NCI-H526 (cell line): Measurements from ENCODE around the gene PDCD1.
A peak's percentile ranks its signal among the peaks of the same experiment; 100 is the strongest.

Source experiments
- DNase-seq, 2 experiments: peaks; one replicate each; lab custom pipeline; 2025; lab: John Stamatoyannopoulos, UW

The PDCD1 gene

DNA sequence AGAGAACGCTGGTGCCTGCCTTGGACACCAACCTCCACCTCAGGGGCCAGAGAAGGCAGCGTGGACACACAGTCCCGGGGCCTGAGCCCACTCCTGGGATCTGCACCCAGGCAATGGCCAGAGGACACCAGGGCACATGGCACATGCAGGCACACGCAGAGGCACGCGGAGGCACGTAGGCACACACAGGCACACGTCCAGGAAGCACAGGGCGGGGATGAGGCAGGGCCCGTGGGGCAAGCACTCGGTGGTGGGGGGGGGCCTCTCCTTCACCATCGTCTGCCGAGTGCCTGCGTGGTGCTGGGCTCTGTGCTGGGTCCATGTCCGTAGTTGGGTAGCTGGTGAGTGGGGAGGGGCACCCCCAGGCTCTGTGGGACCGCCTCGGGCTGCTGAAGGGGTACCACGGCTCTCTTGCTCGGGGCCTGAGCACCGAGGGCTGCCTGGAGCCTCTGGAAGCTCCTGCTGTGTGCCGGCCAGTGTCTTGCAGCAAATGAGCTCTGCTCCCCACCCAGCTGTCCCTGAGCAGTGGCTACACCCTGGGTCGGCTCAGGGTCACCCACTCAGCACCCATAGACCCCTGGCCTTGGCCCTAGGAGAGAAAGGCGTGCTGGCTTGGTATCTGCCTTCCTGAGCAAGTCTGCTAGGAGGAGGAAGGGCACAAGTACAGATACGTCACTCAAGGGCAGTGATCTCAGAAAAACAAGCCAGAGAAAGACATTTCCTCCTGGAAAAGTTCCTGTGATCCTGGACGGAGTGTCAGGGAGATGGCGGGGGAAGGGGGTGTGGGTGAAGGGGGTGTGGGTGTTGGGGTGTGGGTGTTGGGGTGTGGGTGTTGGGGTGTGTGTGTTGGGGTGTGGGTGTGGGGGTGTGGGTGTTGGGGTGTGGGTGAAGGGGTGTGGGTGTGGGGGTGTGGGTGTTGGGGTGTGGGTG is 37.3 kb upstream of the PDCD1 start:
- DNase-seq, result no peak

DNA sequence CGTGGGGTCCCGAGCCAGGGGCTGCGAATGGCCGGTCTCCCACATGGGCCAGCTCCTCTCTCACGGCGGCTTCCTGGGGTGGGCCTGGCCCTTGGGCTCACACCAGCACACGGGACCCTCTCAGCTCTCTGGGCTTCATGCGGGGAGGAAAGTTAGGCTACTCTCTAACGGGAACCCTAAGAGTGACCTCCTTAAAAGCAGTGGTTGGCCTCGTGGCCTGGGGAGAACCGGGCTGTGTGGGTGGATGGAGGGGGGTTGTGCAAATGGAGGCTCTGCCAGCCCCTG is 36.7 kb upstream of the PDCD1 start:
- DNase-seq, result no peak

DNA sequence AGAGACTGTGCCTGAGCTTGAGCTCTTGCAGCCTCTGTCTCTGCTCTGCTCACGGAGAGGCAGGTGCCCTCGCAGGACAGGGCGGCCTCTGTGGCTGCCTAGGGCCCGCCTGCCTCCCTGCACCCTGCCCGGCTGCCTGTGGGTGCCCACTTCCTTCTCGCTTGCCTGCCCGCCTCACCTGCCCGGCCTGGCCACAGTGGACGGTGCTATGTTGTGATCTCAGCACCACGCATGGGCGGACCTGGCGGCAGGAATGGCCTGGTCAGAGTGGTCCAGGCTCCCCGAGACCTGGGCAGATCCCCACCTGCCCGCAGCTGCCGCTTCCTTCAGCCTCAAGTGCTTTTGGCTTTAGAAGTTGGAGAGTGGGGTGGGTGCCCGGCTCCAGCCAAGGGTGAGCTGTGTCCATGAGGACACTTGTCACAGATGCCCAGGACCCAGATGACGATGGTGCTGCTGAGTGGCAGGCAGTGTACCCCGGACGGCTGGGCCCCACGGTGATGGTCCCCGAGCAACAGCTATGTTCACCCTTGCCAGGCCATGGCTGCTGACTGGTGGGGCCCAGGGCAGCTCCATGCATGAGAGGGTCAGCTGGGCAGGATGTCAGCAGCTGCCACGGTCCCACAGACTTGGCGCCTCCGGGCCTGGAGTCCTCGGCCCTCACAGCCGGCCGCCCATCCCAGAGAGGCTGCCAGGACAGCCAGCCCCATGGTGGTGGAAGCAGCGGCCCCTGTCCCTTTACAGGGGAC is 36.2 kb upstream of the PDCD1 start:
- DNase-seq, result no peak

DNA sequence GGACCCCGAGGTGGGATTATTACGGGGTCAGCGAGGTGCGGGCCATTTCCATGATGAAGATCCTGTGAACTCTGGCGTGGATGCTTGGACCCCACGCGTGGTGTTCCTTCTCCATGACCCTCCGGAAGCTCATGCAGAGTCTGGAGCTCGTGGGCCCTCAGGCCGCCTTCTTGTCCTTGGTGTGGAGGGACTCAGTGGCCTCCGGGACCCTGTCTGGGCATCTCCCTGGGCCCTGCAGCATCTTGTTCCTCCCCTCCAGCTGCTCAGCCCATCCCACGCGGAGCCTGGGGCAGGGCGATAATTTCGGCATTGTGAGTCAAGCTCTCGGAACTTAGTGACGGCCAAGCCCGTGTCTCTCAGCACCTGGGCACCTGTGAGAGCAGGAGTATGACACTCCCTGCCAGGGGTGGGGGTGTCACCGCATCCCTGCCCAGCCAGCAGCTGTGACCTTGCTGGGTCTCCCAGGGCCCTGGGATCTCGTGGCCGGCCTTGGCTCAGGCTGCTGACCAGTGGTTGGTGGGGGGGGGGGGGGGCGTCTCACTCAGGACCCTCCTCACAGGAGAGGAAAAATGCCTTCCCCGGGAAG is 35.5 kb upstream of the PDCD1 start:
- no peak for DNase-seq

DNA sequence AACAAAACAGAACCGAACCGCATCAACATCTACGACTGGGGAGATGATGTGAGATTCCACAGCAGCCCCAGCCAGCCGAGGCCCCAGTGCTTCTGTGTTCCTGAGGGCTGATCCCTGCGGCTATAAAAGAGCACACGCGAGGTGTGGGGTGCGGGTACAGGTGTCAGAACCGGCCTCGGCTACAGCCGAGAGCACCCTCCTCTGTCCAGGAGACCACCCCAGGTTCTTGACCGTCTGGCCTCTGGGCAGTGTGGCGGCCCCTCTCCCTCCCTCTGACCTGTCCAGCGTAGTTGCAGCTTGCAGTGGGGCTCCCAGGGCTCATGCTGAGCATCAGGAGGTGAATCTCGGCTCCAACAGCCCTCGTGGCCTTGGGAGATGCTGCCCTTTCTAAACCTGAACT is 34.6 kb upstream of the PDCD1 start:
- DNase-seq, result no peak

DNA sequence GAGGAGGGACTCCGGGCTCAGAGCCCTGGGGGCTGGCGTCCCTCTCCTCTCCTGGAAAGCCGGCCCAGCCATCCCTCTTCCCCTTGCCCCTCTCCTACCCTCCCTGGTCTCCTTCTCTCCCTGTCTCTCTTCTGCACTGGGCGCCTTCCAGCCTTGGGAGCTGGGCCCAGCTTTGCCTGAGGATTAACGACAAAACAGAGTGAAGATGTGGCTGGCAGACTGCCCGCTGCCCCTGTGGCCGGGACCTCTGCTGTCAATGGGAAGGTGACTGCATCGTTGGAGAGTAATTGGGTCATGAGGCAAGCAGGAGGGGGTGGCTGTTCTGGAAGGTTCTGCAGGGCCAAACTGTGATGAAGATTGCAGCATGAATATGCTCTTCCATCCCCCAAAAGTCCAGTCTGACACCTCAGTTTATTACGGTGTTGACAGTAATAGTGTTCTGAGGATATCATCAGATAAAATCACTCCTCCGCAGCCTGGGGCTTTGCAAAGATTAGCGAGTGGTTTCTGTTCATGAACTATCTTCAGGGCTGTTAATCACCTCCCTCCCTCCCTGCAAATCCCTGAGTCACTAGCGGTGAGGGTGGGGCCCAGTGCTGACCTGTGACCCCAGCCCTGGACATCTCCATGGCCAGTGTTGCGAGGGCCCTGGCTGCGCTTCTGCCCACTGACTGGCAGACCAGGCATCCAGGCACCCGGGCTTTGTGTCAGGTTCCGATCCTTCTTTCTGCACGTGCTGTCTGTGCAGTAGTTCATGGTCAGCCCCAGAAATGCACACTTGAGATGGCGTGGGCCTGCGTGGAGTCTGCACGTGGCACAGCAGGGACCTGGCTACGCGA is 33.8 kb upstream of the PDCD1 start:
- no peak for DNase-seq

DNA sequence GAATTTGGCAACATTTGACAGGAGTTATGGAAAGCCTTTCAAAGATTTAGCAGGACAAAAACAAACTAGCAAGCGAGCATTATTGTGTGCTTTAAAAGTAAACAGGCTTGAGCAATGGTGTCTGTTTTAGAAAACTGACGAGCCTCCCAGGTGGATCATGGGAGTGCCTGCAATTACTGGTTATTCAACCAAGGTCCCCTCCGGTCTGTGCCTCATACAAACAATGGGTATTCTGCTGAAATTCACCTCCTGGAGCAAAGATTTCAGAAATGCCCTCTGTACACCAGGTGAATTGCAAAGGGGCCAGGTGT is 33.2 kb upstream of the PDCD1 start:
- no peak for DNase-seq

DNA sequence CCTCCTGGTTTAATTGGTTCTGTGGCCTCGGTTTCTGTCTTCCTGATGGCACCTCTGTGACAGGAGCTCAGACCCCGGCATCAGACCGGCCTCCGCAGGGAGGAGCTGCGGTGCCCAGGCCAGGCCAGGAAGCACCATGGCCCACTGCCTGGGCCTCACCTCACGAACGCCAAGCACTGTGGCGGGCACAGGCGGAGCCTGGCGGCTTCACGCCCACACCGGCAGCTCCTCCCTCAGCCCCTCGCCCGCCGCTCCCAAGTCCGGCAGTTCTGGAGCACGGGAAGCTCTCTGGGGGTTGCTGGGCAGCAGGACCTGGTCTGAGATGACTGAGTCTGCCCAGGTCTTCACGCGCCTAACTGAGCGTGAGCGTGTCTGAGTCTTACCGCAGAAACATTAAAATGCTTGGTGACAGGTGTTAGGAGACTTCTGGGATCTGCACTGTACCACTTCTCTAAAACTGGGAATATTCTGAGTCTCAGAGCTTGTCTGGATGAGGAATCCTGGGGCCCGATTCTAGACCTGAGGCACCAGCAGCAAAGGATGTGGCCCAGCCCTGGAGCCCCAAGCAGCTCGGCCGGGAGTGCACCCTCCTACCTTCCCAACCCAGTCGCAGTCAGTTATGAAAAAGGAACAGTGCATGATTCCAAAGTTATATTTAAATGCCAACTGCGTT is 32.8 kb upstream of the PDCD1 start:
- no peak for DNase-seq

DNA sequence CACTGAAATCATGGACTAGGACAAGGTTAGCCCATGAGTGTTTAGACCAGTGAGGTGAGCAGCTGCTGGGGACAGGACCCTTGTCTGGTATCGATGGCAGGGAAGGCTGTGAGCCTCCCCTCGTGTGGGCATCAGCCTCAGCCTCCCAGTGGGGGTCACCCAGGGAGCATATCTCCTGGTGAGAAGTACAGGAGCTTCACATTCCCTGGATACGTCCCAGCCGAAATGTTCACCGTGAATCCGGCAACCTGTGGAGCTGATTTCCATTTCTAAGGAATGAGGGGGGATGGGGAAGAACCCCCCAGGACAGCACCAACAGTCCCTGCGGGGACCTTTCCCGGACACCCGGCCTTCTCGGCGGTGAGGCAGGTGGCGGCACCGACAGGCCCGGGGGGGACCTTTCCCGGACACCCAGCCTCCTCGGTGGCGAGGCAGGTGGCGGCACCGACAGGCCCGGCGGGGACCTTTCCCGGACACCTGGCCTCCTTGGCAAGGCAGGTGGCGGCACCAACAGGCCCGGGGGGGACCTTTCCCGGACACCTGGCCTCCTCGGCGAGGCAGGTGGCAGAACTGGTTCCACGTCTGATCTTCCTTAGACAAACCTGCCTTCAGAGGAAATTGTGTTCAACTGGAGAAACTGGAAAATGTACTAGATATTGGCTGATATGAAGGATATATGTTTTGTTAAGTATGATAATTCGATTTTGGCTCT is 32.0 kb upstream of the PDCD1 start:
- DNase-seq, result no peak

DNA sequence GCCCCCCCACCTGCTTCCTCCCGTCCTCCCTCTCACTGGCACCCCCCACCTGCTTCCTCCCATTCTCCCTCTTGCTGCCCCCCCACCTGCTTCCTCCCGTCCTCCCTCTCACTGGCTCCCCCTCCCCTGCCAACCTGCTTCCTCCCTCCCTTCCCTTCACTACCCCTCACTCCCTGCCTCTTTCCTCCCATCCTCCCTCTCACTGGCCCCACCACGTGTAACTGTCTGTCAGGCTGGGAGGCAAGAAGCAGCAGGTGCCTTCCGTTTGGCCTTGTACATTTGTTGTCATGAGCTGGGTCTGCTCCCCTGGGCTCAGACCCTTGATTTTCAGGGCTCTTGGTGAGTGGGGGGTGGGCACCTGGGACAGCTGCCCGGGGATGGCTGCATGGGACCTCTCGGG is 29.9 kb upstream of the PDCD1 start:
- no peak for DNase-seq

DNA sequence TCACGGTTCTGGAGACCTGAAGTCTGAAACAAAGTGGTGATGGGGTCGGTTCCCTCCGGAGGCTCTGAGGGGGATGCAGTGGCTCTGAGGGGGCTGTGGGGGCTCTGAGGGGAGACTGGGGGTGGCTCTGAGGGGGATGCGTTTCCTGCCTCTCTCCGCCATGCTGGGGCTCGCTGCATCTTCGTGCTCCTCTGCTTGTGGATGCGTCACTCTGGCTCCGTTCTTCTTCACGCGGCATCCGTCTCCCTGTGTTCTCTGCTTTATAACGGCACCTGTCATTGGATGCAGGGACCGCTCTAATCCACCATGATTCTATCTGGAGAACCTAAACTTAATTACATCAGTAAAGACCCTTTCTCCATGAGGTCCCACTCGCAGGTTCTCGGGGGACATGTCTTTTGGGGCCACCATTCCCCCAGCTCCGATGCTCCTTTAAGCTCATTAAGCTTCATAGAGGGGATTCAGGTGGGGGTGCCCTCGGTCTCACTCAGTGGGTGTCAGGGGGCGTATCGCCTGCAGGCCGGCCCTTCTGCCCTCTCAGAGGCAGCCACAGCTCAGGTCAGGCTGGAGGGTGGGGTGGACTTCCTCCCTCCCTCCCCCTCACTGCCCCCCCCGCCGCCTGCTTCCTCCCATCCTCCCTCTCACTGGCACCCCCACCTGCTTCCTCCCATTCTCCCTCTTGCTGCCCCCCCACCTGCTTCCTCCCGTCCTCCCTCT is 29.3 kb upstream of the PDCD1 start:
- DNase-seq, result peak in 1 of 2 experiments; percentile 60

DNA sequence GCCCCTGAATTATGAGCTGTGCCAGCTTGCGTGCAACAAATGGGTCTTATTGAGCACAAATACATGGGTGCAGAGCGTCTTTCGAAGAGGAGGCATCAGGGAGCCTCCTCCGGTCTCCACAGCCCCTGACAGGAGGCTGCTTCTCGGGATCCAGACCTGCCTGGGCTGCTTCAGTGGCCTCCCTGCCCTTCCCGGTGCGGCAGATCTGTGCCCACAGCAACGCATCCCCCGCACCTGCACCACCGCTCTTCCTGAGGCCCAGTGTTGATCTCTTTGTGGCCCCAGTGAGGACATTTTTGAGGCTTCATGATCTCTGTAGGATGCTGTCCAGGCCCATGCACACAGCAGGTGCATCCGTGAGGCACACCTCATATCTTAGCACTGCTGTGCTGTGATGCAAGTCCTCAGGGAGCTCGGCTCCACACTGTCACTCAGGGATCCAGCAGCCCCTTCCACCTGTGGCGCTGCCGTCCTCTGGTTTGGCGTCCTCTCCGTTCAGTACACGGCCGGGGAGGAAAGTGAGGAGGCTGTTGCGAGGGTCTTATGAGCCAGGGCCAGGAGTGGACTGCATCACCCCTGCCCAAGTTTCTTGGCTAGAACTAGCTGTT is 28.2 kb upstream of the PDCD1 start:
- no peak for DNase-seq

DNA sequence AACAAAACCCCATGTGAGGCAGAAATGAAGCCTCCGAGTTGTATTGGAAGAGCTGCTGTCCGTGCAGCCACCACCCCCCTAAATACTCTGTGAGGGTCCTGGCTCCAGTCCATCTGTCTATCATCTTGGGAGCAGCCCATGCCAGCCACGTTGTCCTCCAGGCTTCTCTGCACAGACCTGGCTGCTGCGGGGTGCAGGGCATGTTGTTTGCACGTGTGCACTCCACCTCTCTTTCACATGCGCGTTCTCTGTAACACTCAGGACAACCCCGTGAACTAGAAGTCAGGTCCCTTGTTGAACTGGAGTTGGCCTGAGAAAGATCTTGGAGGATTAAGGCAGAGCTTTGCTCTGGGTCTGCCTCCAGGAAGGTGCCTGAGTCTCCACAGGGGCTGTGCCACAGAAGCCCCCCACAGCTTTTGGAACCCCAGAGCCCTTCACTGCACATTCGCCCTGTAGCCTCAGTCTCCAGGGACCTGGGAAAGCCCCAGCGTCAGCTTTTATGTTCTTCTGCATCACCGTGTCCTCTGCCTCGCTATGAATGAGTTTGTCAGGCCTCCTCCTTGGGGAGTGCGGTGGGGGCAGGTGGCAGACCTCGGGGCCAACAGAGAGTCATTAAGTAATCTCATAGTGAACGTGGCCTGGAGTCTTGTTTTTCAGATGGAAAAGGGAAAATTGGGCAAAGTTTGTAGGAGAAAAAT is 27.4 kb upstream of the PDCD1 start:
- no peak for DNase-seq

DNA sequence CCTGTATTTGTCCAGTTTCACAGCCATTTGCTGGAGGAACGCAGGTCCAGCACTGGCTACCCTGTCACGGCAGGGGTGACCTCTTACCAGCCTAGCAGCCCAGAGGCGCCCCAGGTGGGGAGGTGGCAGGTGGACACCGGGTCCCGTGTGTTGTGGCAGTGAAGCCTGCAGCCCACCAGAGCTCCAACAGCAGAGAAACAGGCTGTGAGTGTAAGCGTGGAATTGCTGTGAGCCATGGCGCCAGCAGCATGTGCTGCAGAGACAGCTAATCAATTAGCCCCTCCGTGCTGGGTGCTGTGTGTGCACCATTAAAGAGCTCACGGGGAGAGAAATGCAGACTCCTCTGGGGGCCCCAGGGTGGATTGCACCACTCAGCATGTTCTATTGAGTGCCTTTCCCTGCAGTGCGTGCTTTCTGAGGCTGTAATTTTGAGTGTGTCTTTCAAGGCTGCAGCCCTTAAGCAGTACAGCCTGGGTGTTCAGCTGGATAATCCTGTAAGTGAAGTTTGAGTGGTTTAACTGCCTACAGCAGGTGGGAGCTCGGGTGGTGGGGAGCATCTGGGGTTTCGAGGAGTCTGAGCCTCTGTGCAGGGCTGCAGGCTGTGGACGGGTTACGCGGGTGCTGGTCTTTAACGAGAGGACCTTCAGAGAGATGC is 26.7 kb upstream of the PDCD1 start:
- DNase-seq, result no peak

DNA sequence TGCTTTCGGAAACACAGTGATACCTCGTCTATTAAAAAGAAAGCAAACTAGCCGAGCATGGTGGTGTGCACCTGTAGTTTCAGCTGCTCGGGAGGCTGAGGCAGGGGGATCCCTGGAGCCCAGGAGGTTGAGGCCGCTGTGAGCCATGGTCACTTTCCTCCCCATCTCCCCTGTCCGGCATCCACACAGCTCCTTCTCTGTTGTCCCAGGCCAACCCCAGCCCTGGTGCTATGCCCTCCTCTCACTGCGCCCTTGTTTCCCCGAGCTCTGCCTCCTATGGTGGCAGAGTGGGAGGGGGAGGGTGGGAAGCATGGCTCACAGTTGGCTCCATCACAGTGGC is 26.2 kb upstream of the PDCD1 start:
- DNase-seq, result no peak

DNA sequence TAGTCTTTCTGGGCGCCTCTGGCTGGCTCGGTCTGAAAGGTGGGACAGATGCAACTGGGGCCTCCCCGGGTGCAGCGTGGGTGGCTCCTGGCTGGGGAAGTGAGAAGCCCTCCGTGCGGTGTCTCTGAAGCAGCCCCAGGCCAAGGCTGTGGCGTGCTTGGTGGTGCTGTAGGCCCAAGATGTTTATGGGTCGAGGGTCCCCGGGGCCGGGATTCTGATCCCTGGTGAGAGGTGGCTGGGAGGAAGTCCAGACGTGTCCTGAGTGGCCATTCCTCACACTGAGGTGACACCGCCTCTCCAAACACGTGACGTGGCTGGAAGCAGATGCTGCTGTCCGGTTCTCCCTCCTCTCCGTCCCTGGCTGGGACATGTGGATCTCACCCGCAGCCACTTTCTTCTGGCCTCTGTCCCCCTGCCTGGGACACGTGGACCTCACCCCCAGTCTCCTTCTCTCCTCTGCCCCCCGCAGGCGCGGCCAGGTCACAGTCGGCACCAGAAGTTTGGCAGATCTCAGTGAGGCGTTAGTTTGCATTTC is 23.5 kb upstream of the PDCD1 start:
- DNase-seq, result no peak

DNA sequence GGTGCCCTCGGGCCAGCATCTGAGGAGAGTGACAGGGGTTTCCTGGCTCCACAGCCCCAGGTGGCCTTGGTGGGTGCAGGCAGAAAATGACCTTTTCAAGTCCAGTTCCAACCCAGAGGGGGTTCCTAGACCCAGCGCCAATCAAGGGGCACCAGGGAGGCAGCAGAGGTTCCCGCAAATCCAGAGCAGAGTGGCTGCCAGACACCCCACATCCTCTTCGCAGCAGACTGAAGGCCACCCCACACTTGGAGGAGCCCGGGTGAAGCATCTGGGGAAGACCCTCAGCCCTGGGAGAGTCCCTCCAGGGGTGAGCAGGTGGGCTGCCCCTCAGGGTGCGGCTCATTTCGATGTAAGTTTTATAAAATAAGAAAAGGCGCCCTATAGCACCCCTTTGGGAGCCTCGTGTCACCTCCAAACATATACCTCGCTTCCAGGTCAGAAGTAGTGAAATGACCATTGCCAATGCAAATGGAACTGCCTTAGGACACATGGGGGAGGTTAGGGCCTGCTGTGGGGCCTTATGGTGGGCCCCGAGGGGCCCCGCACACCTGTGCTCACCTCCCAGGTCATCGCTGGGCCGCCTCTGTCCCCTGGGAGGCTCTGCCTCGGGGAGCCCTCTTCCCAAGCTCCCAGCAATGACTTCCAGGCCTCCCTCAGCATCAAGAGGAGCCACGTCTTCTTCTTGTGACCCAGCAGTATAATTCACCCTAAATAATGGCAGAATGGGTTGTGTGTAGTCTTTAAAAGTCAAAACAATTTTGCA is 21.8 kb upstream of the PDCD1 start:
- peak in 1 of 2 experiments; percentile 45 for DNase-seq

DNA sequence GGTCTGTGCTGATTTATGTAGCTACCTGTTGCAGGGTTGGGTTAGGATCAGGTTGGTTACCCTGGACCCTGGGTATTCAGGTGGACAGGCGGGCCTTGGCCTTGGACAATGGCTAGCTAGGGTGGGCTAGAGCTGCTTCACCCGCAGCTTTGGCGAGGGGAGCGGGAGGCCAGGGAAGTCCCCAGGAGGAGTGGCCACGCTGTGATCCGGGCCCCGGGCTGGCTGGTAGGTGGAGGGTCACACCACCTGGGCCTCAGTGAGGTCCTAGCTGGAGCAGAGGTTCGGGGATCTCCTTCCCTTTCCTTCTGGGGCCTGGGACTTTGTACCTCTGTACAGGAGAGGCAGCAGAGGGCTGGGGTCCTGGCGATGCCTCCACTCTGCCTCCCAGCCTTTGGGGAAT is 20.6 kb upstream of the PDCD1 start:
- no peak for DNase-seq
